OCI-LY1 (cell line): Measurements from ENCODE around the gene TNPO3.
A peak's percentile ranks its signal among the peaks of the same experiment; 100 is the strongest.

Source experiments
- H2AFZ ChIP-seq: fragments of 200-600 bp; sonication (generic), shearing (Covaris generic); 2 replicates; pipeline ENCODE4 v1.6.0; 2014; ENCODE audit warnings: antibody characterized with exemption, mild to moderate bottlenecking, low read length
- H3F3A ChIP-seq: fragments of 200-600 bp; sonication (generic), shearing (Covaris generic); 2 replicates; pipeline ENCODE4 v1.6.0; 2014; ENCODE audit warnings: mild to moderate bottlenecking, antibody characterized with exemption, low read length, moderate library complexity; ENCODE audit not compliant: insufficient read depth
- H3K27ac ChIP-seq: fragments of 200-600 bp; sonication (generic); 2 replicates; pipeline ENCODE4 v1.5.1; 2014; ENCODE audit warnings: low read length, mixed run types, mild to moderate bottlenecking, low read depth; ENCODE audit not compliant: poor library complexity, severe bottlenecking
- H3K27me3 ChIP-seq: fragments of 200-600 bp; sonication (generic); 2 replicates; pipeline ENCODE4 v1.6.0; 2014; ENCODE audit warnings: antibody characterized with exemption, mild to moderate bottlenecking, low read length, moderate library complexity; ENCODE audit not compliant: insufficient read depth
- H3K36me3 ChIP-seq: fragments of 200-600 bp; sonication (generic); 2 replicates; pipeline ENCODE4 v1.6.1; 2014; ENCODE audit warnings: mild to moderate bottlenecking, antibody characterized with exemption, low read length, moderate library complexity, mixed read lengths; ENCODE audit not compliant: insufficient read depth
- H3K4me1 ChIP-seq: fragments of 200-600 bp; sonication (generic); 2 replicates; pipeline ENCODE4 v1.5.1; 2014; ENCODE audit warnings: mild to moderate bottlenecking, low read length, moderate library complexity; ENCODE audit not compliant: insufficient read depth, severe bottlenecking
- H3K4me2 ChIP-seq: fragments of 200-600 bp; sonication (generic), shearing (Covaris generic); 2 replicates; pipeline ENCODE4 v1.6.1; 2014; ENCODE audit warnings: low read length
- H3K4me3 ChIP-seq: fragments of 200-600 bp; sonication (generic); 2 replicates; pipeline ENCODE4 v1.5.1; 2014; ENCODE audit warnings: low read length, low read depth, mild to moderate bottlenecking, mixed read lengths; ENCODE audit not compliant: poor library complexity, severe bottlenecking
- H3K79me2 ChIP-seq: fragments of 200-600 bp; shearing (Covaris generic); 2 replicates; pipeline ENCODE4 v1.6.1; 2016; ENCODE audit warnings: mixed run types, low read length, mixed read lengths; ENCODE audit not compliant: insufficient read depth
- H3K9ac ChIP-seq: fragments of 200-600 bp; sonication (generic), shearing (Covaris generic); 2 replicates; pipeline ENCODE4 v1.6.1; 2014; ENCODE audit warnings: mild to moderate bottlenecking, low read length, mixed read lengths
- H3K9me2 ChIP-seq: fragments of 200-600 bp; sonication (generic), shearing (Covaris generic); 2 replicates; pipeline ENCODE4 v1.6.1; 2014; ENCODE audit warnings: low read depth, mild to moderate bottlenecking, low read length, mixed read lengths
- H3K9me3 ChIP-seq: fragments of 200-600 bp; shearing (Covaris generic); 2 replicates; pipeline ENCODE4 v1.6.1; 2014; ENCODE audit warnings: low read length, mixed read lengths
- H4K20me1 ChIP-seq: fragments of 200-600 bp; sonication (generic), shearing (Covaris generic); 2 replicates; pipeline ENCODE4 v1.6.0; 2016; ENCODE audit warnings: mild to moderate bottlenecking, low read length; ENCODE audit not compliant: insufficient read depth
- EZH2 ChIP-seq: fragments of 200-600 bp; sonication (generic), shearing (Covaris generic); IDR thresholded peaks from 2 replicates; pipeline ENCODE4 v1.8.0; 2017; ENCODE audit warnings: borderline replicate concordance, mixed run types, mild to moderate bottlenecking, antibody characterized with exemption, low read length, moderate library complexity, mixed read lengths
- TF ChIP-seq, protein P1 (sequence below): fragments of 200-600 bp; sonication (generic), shearing (Covaris generic); IDR thresholded peaks from 2 replicates; pipeline ENCODE4 v1.5.1; 2017; ENCODE audit warnings: mild to moderate bottlenecking, antibody characterized with exemption, low read length, moderate library complexity, mixed read lengths

The TNPO3 gene

DNA sequence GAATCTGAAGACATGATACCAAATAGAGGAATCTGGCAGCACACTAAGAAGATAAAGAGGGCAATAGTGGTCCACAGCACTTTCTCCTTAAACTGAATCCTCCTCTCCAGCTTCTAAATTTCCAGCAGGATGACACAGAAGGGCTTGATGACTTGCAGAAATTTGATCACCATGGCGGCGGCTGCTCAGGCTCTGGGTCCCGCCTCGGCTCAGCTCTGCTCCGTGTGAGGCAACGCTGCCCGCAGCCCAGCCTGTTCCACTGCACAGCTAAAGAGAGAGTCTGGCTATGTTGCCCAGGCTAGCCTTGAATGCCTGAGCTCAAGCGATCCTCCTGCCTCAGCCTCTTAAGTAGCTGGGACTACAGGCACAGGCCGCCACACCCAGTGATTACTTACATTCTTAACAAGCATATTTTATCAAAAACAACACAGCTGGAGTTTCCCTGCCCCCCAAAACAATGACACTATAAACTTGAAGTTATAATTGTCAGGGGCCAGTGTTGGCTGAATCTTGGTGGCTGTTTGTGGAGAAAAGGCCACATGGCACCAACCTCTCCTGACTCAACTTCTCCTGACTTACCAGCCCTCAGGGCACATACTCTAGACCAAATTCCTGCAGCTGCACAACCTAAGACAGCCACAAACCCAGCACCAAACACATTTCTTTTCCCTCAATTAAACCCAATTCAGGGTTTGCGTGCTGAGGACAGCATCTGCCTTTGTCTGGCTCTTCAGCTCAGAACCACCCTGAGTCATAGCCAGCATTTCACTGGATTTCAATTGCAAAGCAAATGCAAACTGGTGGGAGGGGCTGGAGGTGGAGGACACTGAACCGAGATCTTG, 11.6 kb upstream of the TNPO3 start:
- Histone ChIP-seq H3K4me1 (no peaks in the 10 kb centered on the region), H3K27ac (no peak overlapping the region), H3K9me3 (no peaks in the 10 kb centered on the region), H4K20me1 (no peaks in the 10 kb centered on the region), H3K36me3 (no peaks in the 10 kb centered on the region; the same call in 1 of the 2 replicates), H3K4me2 (no peak overlapping the region), H3F3A (no peaks in the 10 kb centered on the region), H3K27me3 (peaks cover 11% of the 10 kb centered on the region; the same call in 1 of the 2 replicates), H3K79me2 (no peaks in the 10 kb centered on the region), H3K4me3 (no peak overlapping the region), H2AFZ (no peak overlapping the region), H3K9ac (no peak overlapping the region), H3K9me2 (no peaks in the 10 kb centered on the region)
- TF ChIP-seq EZH2: no peak
- TF ChIP-seq, protein P1, sequence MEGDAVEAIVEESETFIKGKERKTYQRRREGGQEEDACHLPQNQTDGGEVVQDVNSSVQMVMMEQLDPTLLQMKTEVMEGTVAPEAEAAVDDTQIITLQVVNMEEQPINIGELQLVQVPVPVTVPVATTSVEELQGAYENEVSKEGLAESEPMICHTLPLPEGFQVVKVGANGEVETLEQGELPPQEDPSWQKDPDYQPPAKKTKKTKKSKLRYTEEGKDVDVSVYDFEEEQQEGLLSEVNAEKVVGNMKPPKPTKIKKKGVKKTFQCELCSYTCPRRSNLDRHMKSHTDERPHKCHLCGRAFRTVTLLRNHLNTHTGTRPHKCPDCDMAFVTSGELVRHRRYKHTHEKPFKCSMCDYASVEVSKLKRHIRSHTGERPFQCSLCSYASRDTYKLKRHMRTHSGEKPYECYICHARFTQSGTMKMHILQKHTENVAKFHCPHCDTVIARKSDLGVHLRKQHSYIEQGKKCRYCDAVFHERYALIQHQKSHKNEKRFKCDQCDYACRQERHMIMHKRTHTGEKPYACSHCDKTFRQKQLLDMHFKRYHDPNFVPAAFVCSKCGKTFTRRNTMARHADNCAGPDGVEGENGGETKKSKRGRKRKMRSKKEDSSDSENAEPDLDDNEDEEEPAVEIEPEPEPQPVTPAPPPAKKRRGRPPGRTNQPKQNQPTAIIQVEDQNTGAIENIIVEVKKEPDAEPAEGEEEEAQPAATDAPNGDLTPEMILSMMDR: no peak

DNA sequence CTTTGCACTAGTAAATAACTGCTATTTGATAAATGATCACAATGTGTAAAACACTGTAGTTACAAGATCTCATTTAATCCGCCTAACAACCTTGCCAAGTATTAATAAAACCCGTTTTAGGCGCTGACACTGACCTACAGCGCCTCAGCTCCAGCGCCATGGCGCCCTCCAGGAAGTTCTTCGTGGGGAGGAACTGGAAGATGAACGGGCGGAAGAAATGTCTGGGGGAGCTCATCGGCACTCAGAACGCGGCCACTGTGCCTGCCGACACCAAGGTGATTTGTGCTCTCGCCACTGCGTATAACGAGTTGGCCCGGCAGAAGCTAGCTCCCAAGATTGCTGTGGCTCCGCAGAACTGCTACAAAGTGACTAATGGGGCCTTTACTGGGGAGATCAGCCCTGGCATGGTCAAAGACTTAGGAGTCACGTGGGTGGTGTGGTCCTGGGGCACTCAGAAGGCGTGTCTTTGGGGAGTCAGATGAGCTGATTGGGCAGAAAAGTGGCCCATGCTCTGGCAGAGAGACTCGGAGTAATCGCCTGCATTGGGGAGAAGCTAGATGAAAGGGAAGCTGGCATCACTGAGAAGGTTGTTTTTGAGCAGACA, 1.1 kb upstream of the TNPO3 start:
- peaks cover 33% of the 10 kb centered on the region for H3K79me2 ChIP-seq
- H3K4me1 ChIP-seq: peaks cover 34% of the 10 kb centered on the region
- H3K9me3 ChIP-seq: no peaks in the 10 kb centered on the region
- H3K9ac ChIP-seq: peak overlapping the region; percentile 85; the same call in 1 of the 2 replicates
- no peak overlapping the region for H2AFZ ChIP-seq
- H3K4me2 ChIP-seq: peak overlapping the region; percentile 80
- TF ChIP-seq, protein P1: no peak
- no peak for TF ChIP-seq EZH2
- no peaks in the 10 kb centered on the region for H3F3A ChIP-seq
- H3K4me3 ChIP-seq: peak overlapping the region; percentile 77
- no peaks in the 10 kb centered on the region for H4K20me1 ChIP-seq
- no peaks in the 10 kb centered on the region for H3K27me3 ChIP-seq
- H3K9me2 ChIP-seq: no peaks in the 10 kb centered on the region
- H3K27ac ChIP-seq: no peak overlapping the region
- H3K36me3 ChIP-seq: peaks cover 12% of the 10 kb centered on the region; the same call in 1 of the 2 replicates

DNA sequence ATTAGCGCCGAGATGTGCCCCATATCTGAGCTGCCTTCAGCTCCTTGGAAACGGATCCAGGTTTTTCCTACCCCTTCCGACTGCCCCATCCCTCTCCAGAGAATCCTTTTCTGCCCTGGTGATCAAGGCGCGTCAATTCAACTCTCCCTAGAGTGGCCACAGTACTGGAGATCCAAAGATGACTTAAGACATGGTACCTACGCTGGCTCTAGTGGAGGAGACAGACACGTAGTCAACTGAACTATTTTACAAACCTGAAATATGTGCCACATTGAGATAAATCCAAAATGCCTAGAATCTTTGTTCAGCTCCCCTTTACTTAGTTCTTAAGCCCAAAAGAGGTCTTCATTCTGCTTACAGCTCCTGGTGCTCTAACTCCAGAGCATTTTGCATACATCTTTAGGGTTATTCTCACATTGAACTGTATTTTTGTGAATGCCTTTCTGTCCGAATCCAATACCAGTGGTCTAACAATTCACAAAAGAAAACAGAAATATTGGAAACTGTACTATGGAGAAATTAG, 444 bp upstream of the TNPO3 start:
- Histone ChIP-seq H3K36me3 (peaks cover 18% of the 10 kb centered on the region; the same call in 1 of the 2 replicates), H2AFZ (peak overlapping the region; percentile 7; the same call in 1 of the 2 replicates), H3F3A (no peaks in the 10 kb centered on the region), H3K9me3 (no peaks in the 10 kb centered on the region), H3K4me1 (peaks cover 40% of the 10 kb centered on the region), H4K20me1 (no peaks in the 10 kb centered on the region), H3K27ac (peak overlapping the region; percentile 91), H3K27me3 (no peaks in the 10 kb centered on the region), H3K4me3 (peak overlapping the region; percentile 77), H3K9me2 (no peaks in the 10 kb centered on the region), H3K9ac (peak overlapping the region; percentile 85), H3K79me2 (peaks cover 39% of the 10 kb centered on the region), H3K4me2 (peak overlapping the region; percentile 80)
- TF ChIP-seq, protein P1: no peak
- TF ChIP-seq EZH2: no peak
